Measurements from ENCODE around the gene DCAF4. TPM values are rescaled to one million over a fixed set of nuclear protein-coding genes. Genes with fewer than 3 reads are reported as not detected.

Gene DCAF4
- total and polyA plus RNA-seq, 5 donors, result 2.9 to 7.4 (median 6.8) TPM

DNA sequence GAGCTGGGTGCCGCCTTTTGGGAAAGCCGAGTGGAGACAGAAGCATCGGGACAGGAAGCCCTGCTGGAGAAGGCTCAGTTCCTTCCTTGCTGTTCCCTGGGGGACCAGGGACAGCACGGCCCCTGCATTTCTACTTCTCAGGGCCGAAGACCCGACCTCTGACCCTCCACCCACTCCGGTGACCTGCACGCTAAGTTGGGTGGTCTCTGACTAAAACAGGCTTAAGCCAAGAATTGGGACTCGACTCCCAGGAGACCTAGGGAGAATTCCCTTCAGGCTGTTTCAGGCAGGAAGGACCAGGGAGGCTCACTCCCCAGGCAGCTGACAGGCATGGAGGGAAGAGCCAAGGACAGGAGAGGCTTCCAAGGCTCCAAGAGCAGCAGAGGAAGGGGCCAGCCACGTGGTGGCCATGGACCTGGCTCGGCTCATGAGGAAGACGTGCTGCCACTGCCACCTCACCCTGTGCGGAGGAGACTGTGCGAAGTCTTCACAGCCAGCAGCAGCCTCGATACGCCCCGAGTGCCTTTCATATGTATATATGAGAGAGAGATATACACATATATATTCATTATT lies 43.9 kb downstream of the DCAF4 start:
- no peak overlapping the region for H3K4me3 ChIP-seq (ENCODE audit: low read length)
- no peak for DNase-seq
- H3K9me3 ChIP-seq (ENCODE audit: control insufficient read depth, low read length), result no peaks in the 10 kb centered on the region
- H3K27ac ChIP-seq (ENCODE audit: low read length), result no peak overlapping the region
- no peaks in the 10 kb centered on the region for H3K27me3 ChIP-seq (ENCODE audit: control insufficient read depth, insufficient read depth)
- intact Hi-C loops (cut with DNase I), result no loop called here
- H3K4me1 ChIP-seq (ENCODE audit: control insufficient read depth, insufficient read depth, low read length), result no peaks in the 10 kb centered on the region
- ATAC-seq, result no peak
- 82% methylated on average over 17 of the region's 17 CpGs for WGBS

- no peak overlapping the region for H3K27ac ChIP-seq (ENCODE audit: low read length)
- ATAC-seq (no peak), DNase-seq (no peak)
- H3K27me3 ChIP-seq (ENCODE audit: control insufficient read depth, insufficient read depth), result no peaks in the 10 kb centered on the region
- H3K4me3 ChIP-seq (ENCODE audit: low read length), result no peak overlapping the region
- H3K4me1 ChIP-seq (ENCODE audit: control insufficient read depth, insufficient read depth, low read length), result no peaks in the 10 kb centered on the region
- 95% methylated on average over 20 of the region's 20 CpGs for WGBS
- no peaks in the 10 kb centered on the region for H3K9me3 ChIP-seq (ENCODE audit: control insufficient read depth, low read length)
- intact Hi-C loops (cut with DNase I), result no loop called here
Measured at GRCh38 chr14:72970824-72971434, 44.7 kb downstream of the DCAF4 start.

- WGBS, result 91% methylated on average over 12 of the region's 12 CpGs
- no peak for ATAC-seq
- no peaks in the 10 kb centered on the region for H3K27me3 ChIP-seq (ENCODE audit: control insufficient read depth, insufficient read depth)
Measured at GRCh38 chr14:72974661-72975060, 48.4 kb downstream of the DCAF4 start.

DNA sequence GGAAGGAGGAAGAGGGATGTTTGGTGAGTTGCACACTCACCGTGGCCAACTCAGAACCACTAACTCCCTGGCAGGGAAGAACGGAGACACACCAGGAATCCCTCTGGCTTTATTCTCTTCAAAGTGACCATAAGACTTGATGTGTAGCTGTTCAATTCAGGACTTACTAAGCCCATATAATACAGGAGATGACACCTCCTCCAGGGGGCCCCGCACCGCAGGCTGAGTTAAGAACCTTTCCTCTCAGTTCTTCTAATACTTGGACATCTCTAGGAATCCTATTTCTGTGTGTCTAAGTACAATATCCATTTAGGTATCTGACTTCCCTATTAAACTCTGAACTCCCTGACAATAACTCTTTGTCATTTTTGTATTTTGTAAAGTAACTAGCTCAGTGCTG lies 49.5 kb downstream of the DCAF4 start:
- WGBS, result 91% methylated on average over 4 of the region's 4 CpGs
- intact Hi-C loops (cut with DNase I), result no loop called here
- H3K9me3 ChIP-seq (ENCODE audit: control insufficient read depth, low read length), result no peaks in the 10 kb centered on the region
- no peak overlapping the region for H3K4me3 ChIP-seq (ENCODE audit: low read length)
- H3K27ac ChIP-seq (ENCODE audit: low read length), result no peak overlapping the region
- H3K27me3 ChIP-seq (ENCODE audit: control insufficient read depth, insufficient read depth), result no peaks in the 10 kb centered on the region
- H3K4me1 ChIP-seq (ENCODE audit: control insufficient read depth, insufficient read depth, low read length), result no peaks in the 10 kb centered on the region
- no peak for DNase-seq
- ATAC-seq, result no peak

More at GRCh38 chr14:72974661-72975060, 48.4 kb downstream of the DCAF4 start:
- Histone ChIP-seq H3K4me1 (ENCODE audit: control insufficient read depth, insufficient read depth, low read length) (no peaks in the 10 kb centered on the region), H3K9me3 (ENCODE audit: control insufficient read depth, low read length) (no peaks in the 10 kb centered on the region), H3K4me3 (ENCODE audit: low read length) (no peak overlapping the region), H3K27ac (ENCODE audit: low read length) (no peak overlapping the region)
- intact Hi-C loops (cut with DNase I), result no loop called here
- no peak for DNase-seq

GRCh38 chr14:72978856-72979255 lies 52.6 kb downstream of the DCAF4 start:
- no peak overlapping the region for H3K4me3 ChIP-seq (ENCODE audit: low read length)
- DNase-seq (no peak), ATAC-seq (no peak)
- WGBS, result 92% methylated on average over 9 of the region's 9 CpGs
- H3K27me3 ChIP-seq (ENCODE audit: control insufficient read depth, insufficient read depth), result no peaks in the 10 kb centered on the region
- intact Hi-C loops (cut with DNase I), result no loop called here
- no peaks in the 10 kb centered on the region for H3K9me3 ChIP-seq (ENCODE audit: control insufficient read depth, low read length)
- H3K4me1 ChIP-seq (ENCODE audit: control insufficient read depth, insufficient read depth, low read length), result no peaks in the 10 kb centered on the region
- no peak overlapping the region for H3K27ac ChIP-seq (ENCODE audit: low read length)

GRCh38 chr14:72980863-72981262 lies 54.6 kb downstream of the DCAF4 start:
- Histone ChIP-seq H3K4me3 (ENCODE audit: low read length) (no peak overlapping the region), H3K4me1 (ENCODE audit: control insufficient read depth, insufficient read depth, low read length) (no peaks in the 10 kb centered on the region), H3K9me3 (ENCODE audit: control insufficient read depth, low read length) (no peaks in the 10 kb centered on the region), H3K27ac (ENCODE audit: low read length) (no peak overlapping the region), H3K27me3 (ENCODE audit: control insufficient read depth, insufficient read depth) (no peaks in the 10 kb centered on the region)
- intact Hi-C loops (cut with DNase I), result no loop called here
- no peak for ATAC-seq
- WGBS, result 85% methylated on average over 8 of the region's 8 CpGs
- DNase-seq, result no peak

DNA sequence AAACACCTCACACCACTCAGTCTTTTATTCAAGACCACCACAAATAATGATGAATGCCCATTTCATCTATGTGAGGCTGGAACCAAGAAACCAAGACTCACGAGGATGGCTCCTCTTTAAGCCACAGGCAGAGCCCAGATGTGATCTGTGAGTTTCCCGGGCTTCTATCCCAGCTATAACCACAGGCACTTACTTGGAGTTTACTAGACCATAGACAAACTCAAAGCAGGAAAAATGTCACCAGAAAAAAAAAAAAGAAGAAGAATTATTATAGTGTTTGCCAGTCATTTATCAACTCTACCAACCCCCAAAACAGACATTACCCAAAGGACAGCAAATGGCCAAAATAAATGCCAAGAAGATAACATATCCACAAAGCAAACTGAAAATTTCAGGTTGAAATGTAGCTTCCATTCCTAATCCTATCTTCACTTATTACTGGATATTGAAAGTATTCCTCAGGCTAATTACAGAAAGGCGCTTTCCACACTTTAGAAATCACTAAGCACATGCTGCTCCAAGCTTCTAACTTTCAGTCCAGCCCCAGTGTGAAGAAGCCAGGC lies 56.0 kb downstream of the DCAF4 start:
- intact Hi-C loops (cut with DNase I), result no loop called here
- WGBS, result 51% methylated on average over 3 of the region's 3 CpGs
- no peak for ATAC-seq
- Histone ChIP-seq H3K27me3 (ENCODE audit: control insufficient read depth, insufficient read depth) (no peaks in the 10 kb centered on the region), H3K4me1 (ENCODE audit: control insufficient read depth, insufficient read depth, low read length) (no peaks in the 10 kb centered on the region), H3K9me3 (ENCODE audit: control insufficient read depth, low read length) (no peaks in the 10 kb centered on the region), H3K4me3 (ENCODE audit: low read length) (no peak overlapping the region), H3K27ac (ENCODE audit: low read length) (no peak overlapping the region)
- no peak for DNase-seq

DNA sequence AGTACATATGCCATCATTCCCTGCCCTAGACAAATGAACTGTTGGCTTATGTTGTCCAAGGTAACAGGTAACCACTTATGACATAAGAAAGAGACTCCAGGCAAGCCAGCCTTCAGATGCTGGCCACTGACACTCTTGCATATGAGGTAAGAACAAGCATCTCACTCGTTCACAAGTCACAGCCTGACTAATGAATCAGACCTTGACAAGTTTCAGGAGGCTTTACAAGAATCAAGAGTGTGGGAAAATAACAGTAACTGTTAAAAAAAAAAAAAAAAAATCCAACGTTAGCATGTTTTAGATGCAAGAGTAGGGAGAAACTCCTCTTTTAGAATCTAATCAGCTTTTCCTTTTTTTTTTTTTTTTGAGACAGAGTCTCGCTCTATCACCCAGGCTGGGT lies 60.0 kb downstream of the DCAF4 start:
- DNase-seq (no peak), ATAC-seq (no peak)
- 68% methylated on average over 3 of the region's 3 CpGs for WGBS
- no peaks in the 10 kb centered on the region for H3K27me3 ChIP-seq (ENCODE audit: control insufficient read depth, insufficient read depth)
- no peak overlapping the region for H3K4me3 ChIP-seq (ENCODE audit: low read length)
- H3K27ac ChIP-seq (ENCODE audit: low read length), result no peak overlapping the region
- no peaks in the 10 kb centered on the region for H3K9me3 ChIP-seq (ENCODE audit: control insufficient read depth, low read length)
- intact Hi-C loops (cut with DNase I), result no loop called here
- no peaks in the 10 kb centered on the region for H3K4me1 ChIP-seq (ENCODE audit: control insufficient read depth, insufficient read depth, low read length)

GRCh38 chr14:72986857-72987256 lies 60.6 kb downstream of the DCAF4 start:
- 86% methylated on average over 2 of the region's 2 CpGs for WGBS

DNA sequence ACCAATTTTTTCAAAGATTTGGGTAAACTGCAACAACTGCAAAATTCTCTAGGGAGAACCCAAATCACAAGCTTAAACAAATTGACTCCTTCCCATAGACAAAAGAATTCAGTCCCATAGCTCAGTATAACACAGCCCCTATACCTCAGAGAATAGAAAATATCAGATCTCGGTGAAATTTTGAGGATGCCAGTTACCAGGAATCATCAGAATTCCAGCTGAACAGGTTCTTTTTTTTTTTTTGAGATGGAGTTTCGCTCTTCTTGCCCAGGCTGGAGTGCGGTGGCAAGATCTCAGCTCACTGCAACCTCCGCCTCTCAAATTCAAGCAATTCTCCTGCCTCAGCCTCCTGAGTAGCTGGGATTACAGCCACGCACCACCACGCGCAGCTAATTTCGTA lies 63.9 kb downstream of the DCAF4 start:
- H3K4me1 ChIP-seq (ENCODE audit: control insufficient read depth, insufficient read depth, low read length), result no peaks in the 10 kb centered on the region
- no peak overlapping the region for H3K4me3 ChIP-seq (ENCODE audit: low read length)
- 95% methylated on average over 8 of the region's 8 CpGs for WGBS
- no peak overlapping the region for H3K27ac ChIP-seq (ENCODE audit: low read length)
- DNase-seq (no peak), ATAC-seq (no peak)
- H3K27me3 ChIP-seq (ENCODE audit: control insufficient read depth, insufficient read depth), result no peaks in the 10 kb centered on the region
- H3K9me3 ChIP-seq (ENCODE audit: control insufficient read depth, low read length), result no peaks in the 10 kb centered on the region
- intact Hi-C loops (cut with DNase I), result no loop called here

More at GRCh38 chr14:72986857-72987256, 60.6 kb downstream of the DCAF4 start:
- H3K27me3 ChIP-seq (ENCODE audit: control insufficient read depth, insufficient read depth), result no peaks in the 10 kb centered on the region
- DNase-seq (no peak), ATAC-seq (no peak)
- no peaks in the 10 kb centered on the region for H3K4me1 ChIP-seq (ENCODE audit: control insufficient read depth, insufficient read depth, low read length)
- intact Hi-C loops (cut with DNase I), result no loop called here
- no peaks in the 10 kb centered on the region for H3K9me3 ChIP-seq (ENCODE audit: control insufficient read depth, low read length)
- no peak overlapping the region for H3K4me3 ChIP-seq (ENCODE audit: low read length)
- no peak overlapping the region for H3K27ac ChIP-seq (ENCODE audit: low read length)

DNA sequence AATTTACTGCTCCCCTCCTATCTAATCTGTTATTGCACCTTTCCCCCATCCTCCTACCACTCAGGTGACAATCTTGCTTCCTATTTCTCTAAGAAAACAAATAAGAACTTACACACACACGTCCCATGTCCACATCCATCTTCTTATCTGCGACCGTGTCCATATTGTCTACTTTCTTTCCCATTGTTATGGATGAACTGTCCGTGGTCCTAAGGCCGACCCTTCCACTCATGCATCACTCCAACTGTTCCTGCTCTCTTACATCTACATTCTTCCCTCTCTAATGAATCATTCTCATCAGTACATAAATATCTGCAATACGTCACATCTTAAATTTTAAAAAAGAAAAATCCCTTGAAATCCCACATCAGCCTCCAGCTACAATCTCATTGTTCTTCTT lies 70.7 kb downstream of the DCAF4 start:
- Histone ChIP-seq H3K9me3 (ENCODE audit: control insufficient read depth, low read length) (no peaks in the 10 kb centered on the region), H3K27ac (ENCODE audit: low read length) (no peak overlapping the region), H3K4me3 (ENCODE audit: low read length) (no peak overlapping the region), H3K4me1 (ENCODE audit: control insufficient read depth, insufficient read depth, low read length) (no peaks in the 10 kb centered on the region), H3K27me3 (ENCODE audit: control insufficient read depth, insufficient read depth) (no peaks in the 10 kb centered on the region)
- DNase-seq (no peak), ATAC-seq (no peak)
- 88% methylated on average over 6 of the region's 6 CpGs for WGBS
- intact Hi-C loops (cut with DNase I), result no loop called here

Measured in right cardiac atrium (tissue), 5 donors.